ENCODE results near the gene NAALADL2. TPM values are rescaled to one million over a fixed set of nuclear protein-coding genes. Genes with fewer than 3 reads are reported as not detected.

Gene NAALADL2
- total RNA-seq, 1 donor from 2014 or later, result 11.5 TPM

DNA sequence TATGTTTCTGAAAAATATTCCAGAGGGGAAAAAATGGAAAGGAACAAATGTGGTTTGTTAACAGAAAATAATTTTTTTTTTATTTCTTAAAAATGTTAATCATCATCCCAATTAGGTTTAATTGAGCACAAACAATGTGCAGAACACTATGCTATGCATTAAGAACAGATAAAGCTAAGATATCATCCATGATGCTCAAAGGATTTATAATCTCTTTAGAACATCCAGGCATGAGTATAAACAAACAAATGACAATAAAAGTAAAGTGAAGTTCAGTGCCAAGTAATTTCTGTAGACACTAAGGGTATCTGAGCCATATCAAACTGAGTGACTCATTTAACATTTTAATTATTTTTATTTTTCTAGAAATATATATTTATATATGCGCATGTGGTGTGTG, 732.2 kb downstream of the NAALADL2 start:
- Mint-ChIP-seq H3K4me3 (no peak overlapping the region), H3K27me3 (ENCODE audit: insufficient read depth, low read depth) (no peaks in the 10 kb centered on the region), H3K4me1 (no peaks in the 10 kb centered on the region), H3K27ac (no peak overlapping the region), H3K36me3 (no peaks in the 10 kb centered on the region), H3K9me3 (peaks cover 9% of the 10 kb centered on the region)
- no peak overlapping the region for H3K4me3 ChIP-seq
- TF ChIP-seq EZH2 (IDR thresholded peaks at IDR 0.05), result no peak
- no peak for DNase-seq (ENCODE audit: low spot score)
- no peaks in the 10 kb centered on the region for H3K4me1 ChIP-seq
- no peaks in the 10 kb centered on the region for H4K20me1 ChIP-seq (ENCODE audit: low read depth)
- H3F3A ChIP-seq (ENCODE audit: low read depth), result no peaks in the 10 kb centered on the region
- H3K79me2 ChIP-seq (ENCODE audit: low read depth), result no peaks in the 10 kb centered on the region
- H3K36me3 ChIP-seq, result no peaks in the 10 kb centered on the region
- H3K9ac ChIP-seq, result no peak overlapping the region
- H3K27ac ChIP-seq, result no peak overlapping the region
- H2AFZ ChIP-seq (replicated peaks), result no peak overlapping the region
- no peak overlapping the region for H3K4me2 ChIP-seq
- H3K9me3 ChIP-seq (ENCODE audit: low read depth), result peaks cover 5% of the 10 kb centered on the region
- no peaks in the 10 kb centered on the region for H3K27me3 ChIP-seq

DNA sequence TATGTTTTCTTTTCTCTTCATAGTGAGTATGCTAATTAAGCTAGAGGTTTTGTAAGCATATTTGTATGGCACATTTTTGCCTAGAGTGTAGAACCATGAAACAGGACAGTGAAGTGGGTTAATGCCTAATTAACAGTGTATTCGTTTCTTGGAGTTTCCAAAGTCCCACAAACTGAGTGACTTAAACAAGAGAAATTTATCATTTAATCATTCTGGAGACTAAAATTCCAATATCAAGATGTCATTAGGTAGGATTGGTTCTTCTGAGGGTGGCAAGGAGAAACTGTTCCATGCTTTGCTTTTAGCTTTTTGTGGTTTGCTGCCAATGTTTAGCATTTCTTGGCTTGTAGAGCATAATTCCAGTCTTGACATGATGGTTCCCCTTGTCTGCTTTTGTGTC, 734.2 kb downstream of the NAALADL2 start:
- no peaks in the 10 kb centered on the region for H4K20me1 ChIP-seq (ENCODE audit: low read depth)
- peaks cover 6% of the 10 kb centered on the region for H3K9me3 Mint-ChIP-seq
- H3K4me3 Mint-ChIP-seq, result no peak overlapping the region
- H3K9ac ChIP-seq, result no peak overlapping the region
- H3K79me2 ChIP-seq (ENCODE audit: low read depth), result no peaks in the 10 kb centered on the region
- no peak overlapping the region for H2AFZ ChIP-seq (replicated peaks)
- H3K36me3 ChIP-seq, result no peaks in the 10 kb centered on the region
- no peak overlapping the region for H3K4me2 ChIP-seq
- no peaks in the 10 kb centered on the region for H3K27me3 Mint-ChIP-seq (ENCODE audit: insufficient read depth, low read depth)
- H3K4me1 ChIP-seq, result no peaks in the 10 kb centered on the region
- no peaks in the 10 kb centered on the region for H3F3A ChIP-seq (ENCODE audit: low read depth)
- TF ChIP-seq EZH2phosphoT487 (IDR thresholded peaks at IDR 0.05), result no peak
- no peak for TF ChIP-seq EZH2 (IDR thresholded peaks at IDR 0.05)
- TF ChIP-seq, protein P1, sequence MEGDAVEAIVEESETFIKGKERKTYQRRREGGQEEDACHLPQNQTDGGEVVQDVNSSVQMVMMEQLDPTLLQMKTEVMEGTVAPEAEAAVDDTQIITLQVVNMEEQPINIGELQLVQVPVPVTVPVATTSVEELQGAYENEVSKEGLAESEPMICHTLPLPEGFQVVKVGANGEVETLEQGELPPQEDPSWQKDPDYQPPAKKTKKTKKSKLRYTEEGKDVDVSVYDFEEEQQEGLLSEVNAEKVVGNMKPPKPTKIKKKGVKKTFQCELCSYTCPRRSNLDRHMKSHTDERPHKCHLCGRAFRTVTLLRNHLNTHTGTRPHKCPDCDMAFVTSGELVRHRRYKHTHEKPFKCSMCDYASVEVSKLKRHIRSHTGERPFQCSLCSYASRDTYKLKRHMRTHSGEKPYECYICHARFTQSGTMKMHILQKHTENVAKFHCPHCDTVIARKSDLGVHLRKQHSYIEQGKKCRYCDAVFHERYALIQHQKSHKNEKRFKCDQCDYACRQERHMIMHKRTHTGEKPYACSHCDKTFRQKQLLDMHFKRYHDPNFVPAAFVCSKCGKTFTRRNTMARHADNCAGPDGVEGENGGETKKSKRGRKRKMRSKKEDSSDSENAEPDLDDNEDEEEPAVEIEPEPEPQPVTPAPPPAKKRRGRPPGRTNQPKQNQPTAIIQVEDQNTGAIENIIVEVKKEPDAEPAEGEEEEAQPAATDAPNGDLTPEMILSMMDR (IDR thresholded peaks at IDR 0.05), result no peak
- no peaks in the 10 kb centered on the region for H3K4me1 Mint-ChIP-seq
- peaks cover 5% of the 10 kb centered on the region for H3K9me3 ChIP-seq (ENCODE audit: low read depth)
- H3K27me3 ChIP-seq, result no peaks in the 10 kb centered on the region
- no peak overlapping the region for H3K27ac Mint-ChIP-seq
- no peak overlapping the region for H3K27ac ChIP-seq
- no peak overlapping the region for H3K4me3 ChIP-seq
- no peaks in the 10 kb centered on the region for H3K36me3 Mint-ChIP-seq
- no peak for DNase-seq (ENCODE audit: low spot score)

DNA sequence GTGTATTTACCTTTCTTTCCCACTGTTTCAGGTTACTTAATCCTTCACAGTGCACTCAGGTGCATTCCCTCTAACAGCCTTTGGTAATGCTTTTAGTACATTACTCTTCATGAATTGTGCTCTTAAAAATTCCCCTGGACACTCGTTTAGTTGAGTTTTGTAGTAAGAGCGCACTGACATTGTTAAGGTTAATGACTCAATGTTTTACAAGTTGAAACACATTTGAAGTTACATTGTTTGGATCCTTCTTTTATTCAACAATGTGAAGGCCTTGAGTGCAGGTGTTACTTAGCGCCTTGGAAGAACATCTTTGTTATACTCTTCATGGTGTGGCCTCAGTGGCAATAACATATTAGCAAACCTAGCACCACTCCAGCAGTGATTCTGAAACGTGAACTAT, 739.6 kb downstream of the NAALADL2 start:
- H3K27ac ChIP-seq, result no peak overlapping the region
- H4K20me1 ChIP-seq (ENCODE audit: low read depth), result no peaks in the 10 kb centered on the region
- H3F3A ChIP-seq (ENCODE audit: low read depth), result no peaks in the 10 kb centered on the region
- Mint-ChIP-seq H3K4me1 (no peaks in the 10 kb centered on the region), H3K9me3 (peaks cover 5% of the 10 kb centered on the region), H3K27ac (no peak overlapping the region), H3K4me3 (no peak overlapping the region), H3K27me3 (ENCODE audit: insufficient read depth, low read depth) (no peaks in the 10 kb centered on the region), H3K36me3 (peaks cover 2% of the 10 kb centered on the region)
- no peak overlapping the region for H2AFZ ChIP-seq (replicated peaks)
- no peak for TF ChIP-seq EZH2phosphoT487 (IDR thresholded peaks at IDR 0.05)
- TF ChIP-seq, protein P1 (IDR thresholded peaks at IDR 0.05), result no peak
- TF ChIP-seq EZH2 (IDR thresholded peaks at IDR 0.05), result no peak
- no peak overlapping the region for H3K9ac ChIP-seq
- no peak overlapping the region for H3K4me3 ChIP-seq
- no peaks in the 10 kb centered on the region for H3K79me2 ChIP-seq (ENCODE audit: low read depth)
- no peaks in the 10 kb centered on the region for H3K27me3 ChIP-seq
- no peak overlapping the region for H3K4me2 ChIP-seq
- no peaks in the 10 kb centered on the region for H3K4me1 ChIP-seq
- no peaks in the 10 kb centered on the region for H3K36me3 ChIP-seq
- H3K9me3 ChIP-seq (ENCODE audit: low read depth), result peaks cover 5% of the 10 kb centered on the region
- DNase-seq (ENCODE audit: low spot score), result no peak

DNA sequence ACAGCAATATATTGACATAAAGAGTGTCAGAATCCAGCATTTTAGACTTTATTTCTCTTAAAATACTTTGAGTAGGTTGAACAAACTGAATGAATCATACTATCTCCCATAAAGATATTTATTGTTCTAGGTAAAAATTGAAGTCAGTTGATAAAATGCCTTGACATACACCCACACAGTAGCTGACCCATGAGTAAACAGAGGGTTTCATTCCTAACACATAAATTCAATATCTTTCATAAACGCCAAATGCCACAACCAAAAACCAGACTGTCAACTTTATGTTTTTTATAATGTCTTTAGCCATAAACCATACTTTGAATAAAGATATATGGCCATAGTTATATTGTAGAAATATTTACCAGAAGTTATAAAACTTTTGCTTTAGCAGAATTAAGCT, 742.4 kb downstream of the NAALADL2 start:
- H3K27ac ChIP-seq, result no peak overlapping the region
- peaks cover 9% of the 10 kb centered on the region for H3K4me1 Mint-ChIP-seq

More for the DNA sequence above, 742.4 kb downstream of the NAALADL2 start:
- no peak overlapping the region for H3K4me3 Mint-ChIP-seq
- no peak overlapping the region for H3K4me2 ChIP-seq
- no peaks in the 10 kb centered on the region for H4K20me1 ChIP-seq (ENCODE audit: low read depth)
- no peak overlapping the region for H2AFZ ChIP-seq (replicated peaks)
- no peak for DNase-seq (ENCODE audit: low spot score)
- no peaks in the 10 kb centered on the region for H3K27me3 Mint-ChIP-seq (ENCODE audit: insufficient read depth, low read depth)
- no peak for TF ChIP-seq EZH2 (IDR thresholded peaks at IDR 0.05)
- TF ChIP-seq, protein P1 (IDR thresholded peaks at IDR 0.05), result no peak
- no peak for TF ChIP-seq EZH2phosphoT487 (IDR thresholded peaks at IDR 0.05)
- H3K27me3 ChIP-seq, result no peaks in the 10 kb centered on the region
- peaks cover 9% of the 10 kb centered on the region for H3K4me1 ChIP-seq
- peaks cover 2% of the 10 kb centered on the region for H3K9me3 Mint-ChIP-seq
- no peak overlapping the region for H3K4me3 ChIP-seq
- peaks cover 2% of the 10 kb centered on the region for H3K36me3 Mint-ChIP-seq
- no peaks in the 10 kb centered on the region for H3K36me3 ChIP-seq
- no peaks in the 10 kb centered on the region for H3K9me3 ChIP-seq (ENCODE audit: low read depth)
- H3K79me2 ChIP-seq (ENCODE audit: low read depth), result no peaks in the 10 kb centered on the region
- H3K9ac ChIP-seq, result no peak overlapping the region
- no peak overlapping the region for H3K27ac Mint-ChIP-seq
- no peaks in the 10 kb centered on the region for H3F3A ChIP-seq (ENCODE audit: low read depth)

Data from neural progenitor cell (in vitro differentiated cells).